ENCODE data around the gene ALCAM. TPM values are rescaled to one million over a fixed set of nuclear protein-coding genes. Genes with fewer than 3 reads are reported as not detected.

ALCAM gene
- total RNA-seq, 1 experiment from 2014 or later: 98.4 TPM

DNA sequence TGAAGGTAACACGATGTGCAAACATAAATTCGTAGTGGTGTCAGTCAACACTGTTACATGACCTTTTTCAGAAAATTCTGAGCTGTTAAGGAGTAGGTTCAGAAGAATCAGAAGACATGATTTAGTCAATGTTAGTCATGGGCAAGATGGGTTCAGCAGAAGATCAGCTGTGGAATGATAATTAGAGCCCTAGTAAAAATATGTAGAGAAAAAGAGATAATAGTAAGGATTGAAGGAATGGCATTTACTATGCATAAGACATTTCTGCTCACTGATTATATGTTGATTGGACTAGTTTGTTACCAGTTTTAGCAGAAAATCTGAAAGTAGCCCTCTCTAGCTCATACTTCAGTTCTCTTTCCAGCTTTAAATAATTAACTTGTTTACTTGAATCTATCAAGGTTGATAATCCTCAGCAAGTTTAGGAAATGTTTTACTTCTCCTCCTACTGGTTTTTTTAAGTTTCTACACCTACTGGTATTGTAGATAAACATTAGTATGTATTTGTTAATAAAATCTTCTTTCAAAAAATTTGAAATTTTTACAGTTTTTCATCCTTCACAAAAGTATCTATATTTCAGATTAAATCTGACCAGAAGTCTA is 98.6 kb downstream of the ALCAM start:
- intact Hi-C loops (cut with micrococcal nuclease): no loop called here
- H3K36me3 Mint-ChIP-seq (ENCODE audit: insufficient read depth, unreplicated experiment): no peaks in the 10 kb centered on the region
- TF ChIP-seq, protein P1, sequence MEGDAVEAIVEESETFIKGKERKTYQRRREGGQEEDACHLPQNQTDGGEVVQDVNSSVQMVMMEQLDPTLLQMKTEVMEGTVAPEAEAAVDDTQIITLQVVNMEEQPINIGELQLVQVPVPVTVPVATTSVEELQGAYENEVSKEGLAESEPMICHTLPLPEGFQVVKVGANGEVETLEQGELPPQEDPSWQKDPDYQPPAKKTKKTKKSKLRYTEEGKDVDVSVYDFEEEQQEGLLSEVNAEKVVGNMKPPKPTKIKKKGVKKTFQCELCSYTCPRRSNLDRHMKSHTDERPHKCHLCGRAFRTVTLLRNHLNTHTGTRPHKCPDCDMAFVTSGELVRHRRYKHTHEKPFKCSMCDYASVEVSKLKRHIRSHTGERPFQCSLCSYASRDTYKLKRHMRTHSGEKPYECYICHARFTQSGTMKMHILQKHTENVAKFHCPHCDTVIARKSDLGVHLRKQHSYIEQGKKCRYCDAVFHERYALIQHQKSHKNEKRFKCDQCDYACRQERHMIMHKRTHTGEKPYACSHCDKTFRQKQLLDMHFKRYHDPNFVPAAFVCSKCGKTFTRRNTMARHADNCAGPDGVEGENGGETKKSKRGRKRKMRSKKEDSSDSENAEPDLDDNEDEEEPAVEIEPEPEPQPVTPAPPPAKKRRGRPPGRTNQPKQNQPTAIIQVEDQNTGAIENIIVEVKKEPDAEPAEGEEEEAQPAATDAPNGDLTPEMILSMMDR (IDR thresholded peaks at IDR 0.05; ENCODE audit: unreplicated experiment): no peak
- H3K4me3 Mint-ChIP-seq (ENCODE audit: unreplicated experiment): no peak overlapping the region
- no TSS peak for BruUV-seq (replicated peaks)
- ChIA-PET POLR2A (interaction anchor here (0.6 to 0.7 kb wide), 2 partner anchors 616 to 1642 kb away, joined by 3 to 4 read pairs; no protein-coding TSS in a partner anchor), CTCF (interaction anchor here (0.8 kb wide), 1 partner anchor 19 kb away, joined by 3 read pairs; no protein-coding TSS in a partner anchor)
- DNase-seq (ENCODE audit: unreplicated experiment): no peak
- no peaks in the 10 kb centered on the region for H3K27me3 Mint-ChIP-seq (ENCODE audit: insufficient read depth, unreplicated experiment)
- H3K27ac Mint-ChIP-seq (ENCODE audit: low read depth, unreplicated experiment): no peak overlapping the region
- no peaks in the 10 kb centered on the region for H3K9me3 Mint-ChIP-seq (ENCODE audit: unreplicated experiment)
- H3K4me1 Mint-ChIP-seq (ENCODE audit: insufficient read depth, unreplicated experiment): peaks cover 18% of the 10 kb centered on the region

DNA sequence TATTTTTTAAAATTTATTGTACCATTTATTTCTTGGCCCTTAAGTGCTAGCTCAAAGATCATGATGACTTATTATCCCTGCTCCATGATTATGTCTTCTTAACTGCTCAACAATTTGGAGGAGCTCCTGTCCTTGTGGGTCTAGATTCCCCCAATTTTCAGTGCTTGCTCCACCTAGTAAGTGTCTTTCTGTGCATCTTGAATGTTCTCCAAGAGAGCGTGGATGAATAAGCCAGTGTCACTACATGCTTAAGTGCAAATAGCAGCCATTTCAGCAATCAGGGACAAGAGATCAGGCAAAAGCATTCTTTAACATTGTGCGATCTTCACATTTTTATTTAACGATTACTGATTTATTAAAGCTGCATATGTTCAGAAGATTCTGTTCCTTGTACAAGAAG is 99.4 kb downstream of the ALCAM start:
- no peaks in the 10 kb centered on the region for H3K36me3 Mint-ChIP-seq (ENCODE audit: insufficient read depth, unreplicated experiment)
- CTCF ChIA-PET: interaction anchor here (0.8 kb wide), 1 partner anchor 19 kb away, joined by 3 read pairs; no protein-coding TSS in a partner anchor
- DNase-seq (ENCODE audit: unreplicated experiment): no peak
- no peak overlapping the region for H3K4me3 Mint-ChIP-seq (ENCODE audit: unreplicated experiment)
- H3K27me3 Mint-ChIP-seq (ENCODE audit: insufficient read depth, unreplicated experiment): no peaks in the 10 kb centered on the region
- no peak overlapping the region for H3K27ac Mint-ChIP-seq (ENCODE audit: low read depth, unreplicated experiment)
- POLR2A ChIA-PET: interaction anchor here (0.7 kb wide), 1 partner anchor 617 kb away, joined by 3 read pairs; no protein-coding TSS in a partner anchor
- BruUV-seq (replicated peaks): no TSS peak
- peaks cover 16% of the 10 kb centered on the region for H3K4me1 Mint-ChIP-seq (ENCODE audit: insufficient read depth, unreplicated experiment)
- intact Hi-C loops (cut with micrococcal nuclease): no loop called here
- TF ChIP-seq, protein P1 (IDR thresholded peaks at IDR 0.05; ENCODE audit: unreplicated experiment): no peak
- no peaks in the 10 kb centered on the region for H3K9me3 Mint-ChIP-seq (ENCODE audit: unreplicated experiment)

DNA sequence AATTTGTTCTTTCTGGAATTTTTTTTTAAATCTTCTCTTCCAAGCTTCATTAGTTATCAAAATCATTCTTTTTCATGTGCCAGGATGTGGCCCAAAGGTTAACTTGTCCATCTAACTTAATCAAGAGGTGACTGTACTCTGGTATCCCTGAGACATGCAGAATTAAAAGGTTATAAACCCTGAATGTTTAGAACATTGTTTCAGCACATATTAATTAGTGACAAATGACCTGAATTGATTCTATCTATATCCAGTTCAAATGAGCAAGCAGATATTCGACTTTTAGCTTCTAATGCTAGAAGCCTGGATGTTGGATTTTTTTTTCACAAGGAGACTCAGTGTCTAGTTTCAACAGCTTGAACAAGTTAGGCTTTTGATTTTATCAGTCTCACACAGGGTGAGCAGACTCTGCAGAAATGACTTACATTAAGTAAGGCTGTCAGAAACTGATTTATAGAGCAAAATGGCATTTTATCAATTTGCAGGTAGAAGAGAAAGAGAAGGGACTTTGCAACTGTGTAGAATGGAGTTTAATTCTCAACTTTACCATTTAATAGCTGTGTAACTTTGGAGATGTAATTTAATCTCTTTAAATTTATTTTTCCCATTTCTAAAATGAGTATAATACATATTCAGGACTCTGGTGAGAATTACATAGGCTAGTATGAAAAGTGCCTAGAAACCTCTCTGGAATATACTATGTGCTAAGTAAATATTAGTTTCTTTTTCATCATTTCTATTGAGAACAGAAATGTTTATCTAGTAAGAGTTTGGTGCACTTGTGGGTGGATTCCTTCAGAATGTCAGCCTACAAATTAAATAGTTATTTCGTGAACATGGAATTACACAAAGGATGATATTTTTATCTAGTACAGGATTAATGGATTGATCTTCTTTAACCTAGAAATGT is 100.0 kb downstream of the ALCAM start:
- ChIA-PET CTCF (interaction anchor here (0.7 kb wide), 1 partner anchor 587 kb away, joined by 4 read pairs; no protein-coding TSS in a partner anchor), POLR2A (no interaction called here)
- Mint-ChIP-seq H3K4me1 (ENCODE audit: insufficient read depth, unreplicated experiment) (peaks cover 16% of the 10 kb centered on the region), H3K27me3 (ENCODE audit: insufficient read depth, unreplicated experiment) (no peaks in the 10 kb centered on the region), H3K36me3 (ENCODE audit: insufficient read depth, unreplicated experiment) (peaks cover 2% of the 10 kb centered on the region), H3K27ac (ENCODE audit: low read depth, unreplicated experiment) (no peak overlapping the region), H3K4me3 (ENCODE audit: unreplicated experiment) (no peak overlapping the region), H3K9me3 (ENCODE audit: unreplicated experiment) (no peaks in the 10 kb centered on the region)
- BruUV-seq (replicated peaks): no TSS peak
- no peak for DNase-seq (ENCODE audit: unreplicated experiment)
- TF ChIP-seq, protein P1 (IDR thresholded peaks at IDR 0.05; ENCODE audit: unreplicated experiment): no peak
- intact Hi-C loops (cut with micrococcal nuclease): no loop called here

DNA sequence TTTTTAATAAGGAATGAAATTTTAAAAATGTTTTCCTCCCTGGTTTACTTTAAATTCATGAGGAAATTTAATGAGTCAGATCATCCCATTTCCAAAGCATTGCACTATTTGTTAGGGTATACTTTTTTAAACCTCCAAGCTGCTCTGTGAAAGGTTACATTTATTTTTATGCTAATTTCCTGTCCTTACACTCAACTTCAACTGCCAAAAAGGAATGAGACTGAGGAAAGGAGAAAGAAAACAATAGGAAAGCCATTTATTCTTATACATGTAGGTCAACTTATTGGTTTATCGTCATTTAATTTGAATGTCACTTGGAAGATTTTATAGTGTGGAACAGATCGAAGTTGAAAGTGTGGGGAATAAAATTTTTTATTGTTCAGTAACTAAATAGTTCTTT is 104.1 kb downstream of the ALCAM start:
- no TSS peak for BruUV-seq (replicated peaks)
- H3K9me3 Mint-ChIP-seq (ENCODE audit: unreplicated experiment): no peaks in the 10 kb centered on the region
- intact Hi-C loops (cut with micrococcal nuclease): no loop called here
- peaks cover 9% of the 10 kb centered on the region for H3K36me3 Mint-ChIP-seq (ENCODE audit: insufficient read depth, unreplicated experiment)
- H3K4me3 Mint-ChIP-seq (ENCODE audit: unreplicated experiment): no peak overlapping the region
- CTCF ChIA-PET: interaction anchor here (0.7 kb wide), 1 partner anchor 40 kb away, joined by 4 read pairs; no protein-coding TSS in a partner anchor
- H3K27me3 Mint-ChIP-seq (ENCODE audit: insufficient read depth, unreplicated experiment): no peaks in the 10 kb centered on the region
- peaks cover 16% of the 10 kb centered on the region for H3K4me1 Mint-ChIP-seq (ENCODE audit: insufficient read depth, unreplicated experiment)
- DNase-seq (ENCODE audit: unreplicated experiment): no peak
- POLR2A ChIA-PET: no interaction called here
- H3K27ac Mint-ChIP-seq (ENCODE audit: low read depth, unreplicated experiment): no peak overlapping the region
- TF ChIP-seq, protein P1 (IDR thresholded peaks at IDR 0.05; ENCODE audit: unreplicated experiment): no peak

Measured in MCF 10A (cell line).